ENCODE results near the gene IFI16.

DNA sequence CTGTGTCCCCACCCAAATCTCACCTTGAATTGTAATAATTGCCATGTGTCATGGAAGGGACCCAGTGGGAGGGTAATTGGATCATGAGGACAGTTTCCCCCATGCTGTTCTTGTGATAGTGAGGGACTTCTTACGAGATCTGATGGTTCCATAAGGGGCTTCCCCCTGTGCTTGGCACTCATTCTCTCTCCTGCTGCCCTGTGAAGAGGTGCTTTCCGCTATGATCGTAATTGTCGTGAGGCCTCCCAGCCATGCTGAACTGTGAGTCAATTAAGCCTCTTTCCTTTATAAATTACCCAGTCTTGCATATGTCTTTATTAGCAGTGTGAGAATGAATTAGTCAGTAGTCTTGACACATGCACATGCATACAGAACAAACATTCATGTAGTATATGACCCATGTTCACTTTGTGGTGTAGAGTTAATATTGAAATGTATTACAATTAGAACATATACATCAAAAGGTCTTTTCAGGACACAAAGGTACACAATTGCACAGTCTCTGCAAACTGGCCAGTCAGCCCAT, 16.9 kb upstream of the IFI16 start:
- TF ChIP-seq, protein P1, sequence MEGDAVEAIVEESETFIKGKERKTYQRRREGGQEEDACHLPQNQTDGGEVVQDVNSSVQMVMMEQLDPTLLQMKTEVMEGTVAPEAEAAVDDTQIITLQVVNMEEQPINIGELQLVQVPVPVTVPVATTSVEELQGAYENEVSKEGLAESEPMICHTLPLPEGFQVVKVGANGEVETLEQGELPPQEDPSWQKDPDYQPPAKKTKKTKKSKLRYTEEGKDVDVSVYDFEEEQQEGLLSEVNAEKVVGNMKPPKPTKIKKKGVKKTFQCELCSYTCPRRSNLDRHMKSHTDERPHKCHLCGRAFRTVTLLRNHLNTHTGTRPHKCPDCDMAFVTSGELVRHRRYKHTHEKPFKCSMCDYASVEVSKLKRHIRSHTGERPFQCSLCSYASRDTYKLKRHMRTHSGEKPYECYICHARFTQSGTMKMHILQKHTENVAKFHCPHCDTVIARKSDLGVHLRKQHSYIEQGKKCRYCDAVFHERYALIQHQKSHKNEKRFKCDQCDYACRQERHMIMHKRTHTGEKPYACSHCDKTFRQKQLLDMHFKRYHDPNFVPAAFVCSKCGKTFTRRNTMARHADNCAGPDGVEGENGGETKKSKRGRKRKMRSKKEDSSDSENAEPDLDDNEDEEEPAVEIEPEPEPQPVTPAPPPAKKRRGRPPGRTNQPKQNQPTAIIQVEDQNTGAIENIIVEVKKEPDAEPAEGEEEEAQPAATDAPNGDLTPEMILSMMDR (IDR thresholded peaks at IDR 0.05 in 2 of 3, conservative IDR thresholded peaks at IDR 0.05 in 1 of 3; ENCODE audit: control insufficient read depth in 2 of 3, extremely low read depth in 1 of 3, insufficient read depth in 1 of 3, low read depth in 3 of 3, low read length in 3 of 3) = no peak
- no peak for TF ChIP-seq EGR1 (IDR thresholded peaks at IDR 0.05; ENCODE audit: borderline replicate concordance in 1 of 2, low read depth in 2 of 2, low read length in 2 of 2)
- TF ChIP-seq HCFC1 (IDR thresholded peaks at IDR 0.05; ENCODE audit: low read length) = no peak
- no peak for TF ChIP-seq SIN3A (IDR thresholded peaks at IDR 0.05; ENCODE audit: low read depth, low read length)
- no peak for TF ChIP-seq ZNF622 (IDR thresholded peaks at IDR 0.05)
- no peak for TF ChIP-seq MTA3 (IDR thresholded peaks at IDR 0.05; ENCODE audit: borderline replicate concordance, low read length)
- TF ChIP-seq SMAD1 (IDR thresholded peaks at IDR 0.05; ENCODE audit: low read depth, partially characterized antibody) = no peak
- TF ChIP-seq CHD1 (IDR thresholded peaks at IDR 0.05; ENCODE audit: low read depth, low read length) = no peak
- TF ChIP-seq BMI1 (IDR thresholded peaks at IDR 0.05; ENCODE audit: borderline replicate concordance) = no peak
- TF ChIP-seq POLR2AphosphoS5 (IDR thresholded peaks at IDR 0.05; ENCODE audit: low read length) = no peak
- no peak for TF ChIP-seq CHD4 (IDR thresholded peaks at IDR 0.05)
